ENCODE measurements around the gene EIF2D. TPM values are rescaled to one million over a fixed set of nuclear protein-coding genes. Genes with fewer than 3 reads are reported as not detected.
A peak's percentile ranks its signal among the peaks of the same experiment; 100 is the strongest.

Gene EIF2D
- total and polyA plus RNA-seq, 9 of the 15 experiments (the other 6 are each of a cell fraction or from before 2014, with no cell fraction given): 81.1 to 138 (median 93.9) TPM

- no peak for TF ChIP-seq THRA (IDR thresholded peaks at IDR 0.05)
- TF ChIP-seq ZNF140 (CRISPR knock-in tag; IDR thresholded peaks at IDR 0.05): no peak
- TF ChIP-seq RCOR1 (IDR thresholded peaks at IDR 0.05; ENCODE audit: borderline replicate concordance in 1 of 2, low read depth in 2 of 2, low read length in 2 of 2): peak in 1 of 2 experiments; percentile 77; a peak in 2 of 4 replicates
- TF ChIP-seq SLC30A9 (CRISPR knock-in tag; IDR thresholded peaks at IDR 0.05): no peak
- no peak for TF ChIP-seq PRPF4 (IDR thresholded peaks at IDR 0.05; ENCODE audit: insufficient read depth, low read depth, low read length, poor library complexity, severe bottlenecking)
- TF ChIP-seq RBM34 (IDR thresholded peaks at IDR 0.05; ENCODE audit: borderline replicate concordance, insufficient read depth, low read length): no peak
- TF ChIP-seq YY1 (IDR thresholded peaks at IDR 0.05; ENCODE audit: borderline replicate concordance in 1 of 3, control insufficient read depth in 1 of 3, extremely low read depth in 1 of 3, insufficient read depth in 3 of 3, insufficient read length in 1 of 3, insufficient replicate concordance in 2 of 3, low read depth in 1 of 3, low read length in 2 of 3): peak in 2 of 3 experiments; percentile 81 to 89
- no peak for TF ChIP-seq RNF219 (CRISPR knock-in tag; IDR thresholded peaks at IDR 0.05)
- TF ChIP-seq E2F8 (IDR thresholded peaks at IDR 0.05; ENCODE audit: low read depth, partially characterized antibody): no peak
- no peak for TF ChIP-seq HNRNPUL1 (IDR thresholded peaks at IDR 0.05; ENCODE audit: low read length)
- peak; percentile 54 for TF ChIP-seq FOSL1 (tag; conservative IDR thresholded peaks at IDR 0.05)
- peak in 1 of 2 experiments; percentile 51; a peak in 1 of 4 replicates for TF ChIP-seq KDM1A (IDR thresholded peaks at IDR 0.05)
- no peak for TF ChIP-seq ZZZ3 (IDR thresholded peaks at IDR 0.05)
- no peak for TF ChIP-seq FOXA1 (IDR thresholded peaks at IDR 0.05; ENCODE audit: borderline replicate concordance)
- TF ChIP-seq TRIM24 (IDR thresholded peaks at IDR 0.05): no peak; a peak in 1 of 4 replicates
- 0 out of 2 replicates have a peak, but pooled peaks have one; percentile 16 for TF ChIP-seq PHF21A (IDR thresholded peaks at IDR 0.05; ENCODE audit: borderline replicate concordance, low read depth)
- TF ChIP-seq TAF9B (IDR thresholded peaks at IDR 0.05; ENCODE audit: partially characterized antibody): no peak
- TF ChIP-seq CEBPB (tag; IDR thresholded peaks at IDR 0.05): no peak
- TF ChIP-seq ZBTB12 (CRISPR knock-in tag; IDR thresholded peaks at IDR 0.05): 0 out of 2 replicates have a peak, but pooled peaks have one; percentile 43
These were observed 55.3 kb downstream of the EIF2D start (continued) for GRCh38 chr1:206556750-206557635.
